PC-9 (cell line): ENCODE data around the gene S100A14. TPM values are rescaled to one million over a fixed set of nuclear protein-coding genes. Genes with fewer than 3 reads are reported as not detected.

ENCODE experiments used
- BruUV-seq: library from RNA; stranded (reverse); fragments of 400-500 nt; replicated peaks from 2 replicates; lab custom pipeline; 2021; lab: Mats Ljungman, UMichigan
- CTCF ChIA-PET: fragments of 300-600 bp; sonication (Branson Sonifier 250); formaldehyde crosslinking; loops from one replicate; lab custom pipeline; 2022; ENCODE audit warnings: antibody characterized with exemption; lab: Charles Lee
- POLR2A ChIA-PET: fragments of 300-600 bp; sonication (Branson Sonifier 250); formaldehyde crosslinking; loops from one replicate; lab custom pipeline; 2022; ENCODE audit warnings: antibody characterized with exemption; ENCODE audit not compliant: unreplicated experiment; lab: Charles Lee
- DNase-seq, 2 experiments: peaks; one replicate each; pipeline versions ENCODE4 v3.0.0 to v3.0.0-alpha.2; 2015 to 2022; ENCODE audit warnings: mixed read lengths in 1 of 2
- H2AFZ ChIP-seq: fragments of 200-600 bp; sonication (generic); 2 replicates; pipeline ENCODE4 v1.8.1; 2017; ENCODE audit warnings: antibody characterized with exemption
- H3F3A ChIP-seq: fragments of 200-600 bp; sonication (generic); 2 replicates; pipeline ENCODE4 v1.8.1; 2017; ENCODE audit warnings: antibody characterized with exemption, mild to moderate bottlenecking, low read depth; ENCODE audit not compliant: insufficient read depth
- H3K27ac ChIP-seq: fragments of 200-600 bp; sonication (generic); 2 replicates; pipeline ENCODE4 v1.6.1; 2016; ENCODE audit warnings: mixed run types
- H3K27me3 ChIP-seq: fragments of 200-600 bp; sonication (generic); 2 replicates; pipeline ENCODE4 v1.6.1; 2016; ENCODE audit warnings: low read depth, mixed run types; ENCODE audit not compliant: insufficient read depth
- H3K36me3 ChIP-seq: fragments of 200-600 bp; sonication (generic); 2 replicates; pipeline ENCODE4 v1.6.1; 2016; ENCODE audit warnings: low read depth, mixed run types
- H3K4me1 ChIP-seq: fragments of 200-600 bp; sonication (generic); replicated peaks from 2 replicates; pipeline ENCODE4 v1.6.1; 2016; ENCODE audit warnings: mixed run types; ENCODE audit not compliant: insufficient read depth
- H3K4me2 ChIP-seq: fragments of 200-600 bp; sonication (generic); 2 replicates; pipeline ENCODE4 v1.6.1; 2017; ENCODE audit warnings: mixed run types
- H3K4me3 ChIP-seq: fragments of 200-600 bp; sonication (generic); 2 replicates; pipeline ENCODE4 v1.6.1; 2016; ENCODE audit warnings: mixed run types
- H3K79me2 ChIP-seq: fragments of 200-600 bp; sonication (generic); 2 replicates; pipeline ENCODE4 v1.6.1; 2017; ENCODE audit warnings: low read depth, mixed run types
- H3K9me2 ChIP-seq: fragments of 200-600 bp; sonication (generic); 2 replicates; pipeline ENCODE4 v1.8.1; 2017; ENCODE audit warnings: mild to moderate bottlenecking; ENCODE audit not compliant: insufficient read depth
- H3K9me3 ChIP-seq: fragments of 200-600 bp; sonication (generic); 2 replicates; pipeline ENCODE4 v1.8.1; 2016; ENCODE audit warnings: low read depth; ENCODE audit not compliant: insufficient read depth
- H4K20me1 ChIP-seq: fragments of 200-600 bp; sonication (generic); 2 replicates; pipeline ENCODE4 v1.8.1; 2017; ENCODE audit not compliant: insufficient read depth
- EZH2 ChIP-seq: fragments of 200-600 bp; sonication (generic); IDR thresholded peaks from 2 replicates; pipeline ENCODE4 v1.8.0; 2017; ENCODE audit warnings: antibody characterized with exemption, low read depth
- intact Hi-C: fragments of 100-400 bp; cut with micrococcal nuclease; formaldehyde crosslinking; loops from one replicate; pipeline ENCODE4 v1.10.0; 2022; ENCODE audit not compliant: unreplicated experiment
- total RNA-seq: library from RNA; stranded (reverse); gene quantifications from 2 replicates; pipeline ENCODE4 v1.2.3, GENCODE V29; 2021
- TF ChIP-seq, protein P1 (sequence below): fragments of 200-600 bp; sonication (generic); conservative IDR thresholded peaks from 2 replicates; pipeline ENCODE4 v1.6.1; 2017; ENCODE audit warnings: mixed run types, antibody characterized with exemption, mild to moderate bottlenecking, moderate library complexity

S100A14 gene
- total RNA-seq, 1 experiment from 2014 or later = 411 TPM

- ChIA-PET CTCF (interaction anchor here (0.6 kb wide), 1 partner anchor 632 kb away, joined by 3 read pairs; no protein-coding TSS in a partner anchor), POLR2A (no interaction called here)
- Histone ChIP-seq H3K4me3 (no peak overlapping the region), H3K9me2 (no peaks in the 10 kb centered on the region), H3K27ac (no peak overlapping the region), H3K79me2 (no peaks in the 10 kb centered on the region), H3F3A (peaks cover 47% of the 10 kb centered on the region; the same call in 1 of the 2 replicates), H2AFZ (no peak overlapping the region), H3K4me1 (peaks cover 34% of the 10 kb centered on the region), H3K36me3 (peaks cover 7% of the 10 kb centered on the region; the same call in 1 of the 2 replicates), H3K4me2 (no peak overlapping the region), H3K9me3 (no peaks in the 10 kb centered on the region), H3K27me3 (no peaks in the 10 kb centered on the region), H4K20me1 (no peaks in the 10 kb centered on the region)
- DNase-seq = no peak
- intact Hi-C loops = no loop called here
- no peak for TF ChIP-seq EZH2
- TF ChIP-seq, protein P1, sequence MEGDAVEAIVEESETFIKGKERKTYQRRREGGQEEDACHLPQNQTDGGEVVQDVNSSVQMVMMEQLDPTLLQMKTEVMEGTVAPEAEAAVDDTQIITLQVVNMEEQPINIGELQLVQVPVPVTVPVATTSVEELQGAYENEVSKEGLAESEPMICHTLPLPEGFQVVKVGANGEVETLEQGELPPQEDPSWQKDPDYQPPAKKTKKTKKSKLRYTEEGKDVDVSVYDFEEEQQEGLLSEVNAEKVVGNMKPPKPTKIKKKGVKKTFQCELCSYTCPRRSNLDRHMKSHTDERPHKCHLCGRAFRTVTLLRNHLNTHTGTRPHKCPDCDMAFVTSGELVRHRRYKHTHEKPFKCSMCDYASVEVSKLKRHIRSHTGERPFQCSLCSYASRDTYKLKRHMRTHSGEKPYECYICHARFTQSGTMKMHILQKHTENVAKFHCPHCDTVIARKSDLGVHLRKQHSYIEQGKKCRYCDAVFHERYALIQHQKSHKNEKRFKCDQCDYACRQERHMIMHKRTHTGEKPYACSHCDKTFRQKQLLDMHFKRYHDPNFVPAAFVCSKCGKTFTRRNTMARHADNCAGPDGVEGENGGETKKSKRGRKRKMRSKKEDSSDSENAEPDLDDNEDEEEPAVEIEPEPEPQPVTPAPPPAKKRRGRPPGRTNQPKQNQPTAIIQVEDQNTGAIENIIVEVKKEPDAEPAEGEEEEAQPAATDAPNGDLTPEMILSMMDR = no peak
- no TSS peak for BruUV-seq
These were observed 16.3 kb downstream of the S100A14 start for GRCh38 chr1:153599847-153600246.

DNA sequence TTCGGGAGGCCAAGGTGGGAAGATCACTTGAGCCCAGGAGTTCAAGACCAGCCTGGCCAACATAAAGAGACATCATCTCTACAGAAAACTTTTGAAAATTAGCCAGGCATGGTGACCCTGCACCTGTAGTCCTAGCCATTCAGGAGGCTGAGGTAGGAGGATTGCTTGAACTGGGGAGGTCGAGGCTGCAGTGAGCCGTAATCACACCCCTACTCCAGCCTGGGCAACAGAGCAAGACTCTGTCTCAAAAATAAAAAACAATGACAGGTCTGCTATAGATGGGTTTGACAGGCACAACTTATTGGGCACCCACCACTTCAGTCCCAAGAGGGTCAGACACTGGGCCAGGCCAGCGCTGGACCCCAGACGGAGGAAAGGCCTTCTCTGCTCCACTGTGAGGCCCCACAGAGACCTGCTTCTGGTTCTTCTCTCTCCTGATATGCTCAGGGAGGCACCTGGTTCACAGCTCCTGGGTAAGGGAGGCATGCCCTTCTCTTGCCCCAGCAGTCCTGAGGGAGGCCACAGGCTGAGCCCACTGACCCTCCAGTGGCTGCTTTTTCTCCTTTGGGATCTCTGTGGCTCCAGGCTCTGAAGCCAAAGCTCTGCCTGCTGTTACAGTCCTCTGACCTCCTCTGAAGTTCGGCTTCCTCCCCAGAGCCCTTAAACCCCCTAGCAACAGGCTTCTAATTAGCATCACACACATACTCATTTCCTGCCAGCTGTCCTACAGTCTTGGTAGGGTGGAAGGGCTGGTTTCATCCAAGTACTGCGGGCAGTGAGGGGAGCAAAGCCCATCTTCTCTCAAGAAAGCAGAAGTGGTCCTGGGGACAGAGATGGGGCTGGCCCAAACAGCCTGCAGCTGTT, 17.6 kb downstream of the S100A14 start:
- Histone ChIP-seq H2AFZ (no peak overlapping the region), H3K4me3 (no peak overlapping the region), H3K36me3 (0 out of 2 replicates have a peak, but pooled peaks cover 3% of the 10 kb centered on the region), H3K9me2 (no peaks in the 10 kb centered on the region), H3K4me1 (peaks cover 34% of the 10 kb centered on the region), H3K9me3 (no peaks in the 10 kb centered on the region), H3K4me2 (no peak overlapping the region), H3K27ac (no peak overlapping the region), H3K27me3 (no peaks in the 10 kb centered on the region), H4K20me1 (no peaks in the 10 kb centered on the region), H3K79me2 (no peaks in the 10 kb centered on the region), H3F3A (peaks cover 38% of the 10 kb centered on the region; the same call in 1 of the 2 replicates)
- TF ChIP-seq EZH2 = no peak
- TF ChIP-seq, protein P1 = no peak
- intact Hi-C loops = no loop called here
- DNase-seq = no peak
- no TSS peak for BruUV-seq
- POLR2A ChIA-PET = interaction anchor here (0.9 kb wide), 1 partner anchor 14 kb away, joined by 4 read pairs; the partner anchor contains the start of gene S100A16
- CTCF ChIA-PET = no interaction called here

DNA sequence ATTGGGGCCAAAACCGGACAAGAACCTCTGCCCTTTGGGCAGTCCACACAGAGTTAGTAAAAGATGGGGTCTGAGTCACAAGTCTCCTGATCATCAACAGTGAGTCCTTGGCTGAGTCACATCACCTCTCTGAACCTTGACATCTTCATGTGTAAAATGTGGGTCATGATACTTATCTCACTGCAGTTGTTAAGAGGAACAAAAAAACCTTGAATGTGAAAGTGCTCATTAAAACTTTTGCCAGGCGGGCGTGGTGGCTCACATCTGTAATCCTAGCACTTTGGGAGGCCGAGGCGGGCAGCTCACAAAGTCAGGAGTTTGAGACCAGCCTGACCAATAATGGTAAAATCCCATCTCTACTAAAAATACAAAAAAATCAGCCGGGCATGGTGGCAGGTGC, 18.9 kb downstream of the S100A14 start:
- no peak overlapping the region for H3K4me2 ChIP-seq
- H2AFZ ChIP-seq = no peak overlapping the region
- H4K20me1 ChIP-seq = no peaks in the 10 kb centered on the region
- TF ChIP-seq EZH2 = no peak
- TF ChIP-seq, protein P1 = no peak
- DNase-seq = peak in 1 of 2 experiments; percentile 68
- no peaks in the 10 kb centered on the region for H3K9me2 ChIP-seq
- ChIA-PET POLR2A (no interaction called here), CTCF (no interaction called here)
- H3K36me3 ChIP-seq = 0 out of 2 replicates have a peak, but pooled peaks cover 3% of the 10 kb centered on the region
- BruUV-seq = no TSS peak
- H3K27me3 ChIP-seq = no peaks in the 10 kb centered on the region
- intact Hi-C loops = no loop called here
- H3K27ac ChIP-seq = peak overlapping the region; percentile 2; the same call in 1 of the 2 replicates
- peaks cover 43% of the 10 kb centered on the region; the same call in 1 of the 2 replicates for H3F3A ChIP-seq
- peaks cover 30% of the 10 kb centered on the region for H3K4me1 ChIP-seq
- no peak overlapping the region for H3K4me3 ChIP-seq
- no peaks in the 10 kb centered on the region for H3K9me3 ChIP-seq
- H3K79me2 ChIP-seq = no peaks in the 10 kb centered on the region
